ENCODE data around the gene TBX1.

- TF ChIP-seq EP300 (conservative IDR thresholded peaks at IDR 0.05; ENCODE audit: poor library complexity, severe bottlenecking) (no peak), CTCF (IDR thresholded peaks at IDR 0.05; ENCODE audit: poor library complexity, severe bottlenecking) (peak; percentile 59)
Measured at GRCh38 chr22:19756288-19757128, 4.1 kb upstream of the TBX1 start.

All from neural cell (in vitro differentiated cells).